Placental epithelial cell (primary cell): ENCODE measurements around the gene CTSG. TPM values are rescaled to one million over a fixed set of nuclear protein-coding genes. Genes with fewer than 3 reads are reported as not detected.

Experiments used
- total RNA-seq: library from RNA; depleted of rRNA; stranded (reverse); fragments of >200 nt; gene quantifications from 2 replicates; pipeline ENCODE4 v1.2.3, GENCODE V29; 2012

The CTSG gene, protein sequence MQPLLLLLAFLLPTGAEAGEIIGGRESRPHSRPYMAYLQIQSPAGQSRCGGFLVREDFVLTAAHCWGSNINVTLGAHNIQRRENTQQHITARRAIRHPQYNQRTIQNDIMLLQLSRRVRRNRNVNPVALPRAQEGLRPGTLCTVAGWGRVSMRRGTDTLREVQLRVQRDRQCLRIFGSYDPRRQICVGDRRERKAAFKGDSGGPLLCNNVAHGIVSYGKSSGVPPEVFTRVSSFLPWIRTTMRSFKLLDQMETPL
- not detected in 2 replicates for total RNA-seq

DNA sequence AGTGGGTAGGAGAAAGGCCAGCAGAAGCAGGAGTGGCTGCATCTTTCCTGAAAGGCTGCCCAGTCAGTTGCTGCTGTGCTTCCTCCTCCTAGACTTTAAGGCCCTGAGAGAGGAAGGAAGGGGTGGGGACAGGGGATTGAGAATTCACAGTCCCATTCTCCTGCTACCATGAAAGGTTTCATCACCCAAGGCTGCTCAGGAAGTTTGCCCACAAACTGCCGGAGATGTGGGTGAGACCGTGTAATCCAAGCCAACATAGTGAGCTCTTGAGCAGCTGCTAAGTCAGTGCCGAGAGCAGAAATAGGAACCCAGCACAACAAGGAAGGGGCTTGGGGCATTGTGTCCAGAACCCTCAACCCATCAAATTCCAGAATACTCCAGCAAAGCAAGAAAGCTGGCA, at the start of gene CTSG:
Gene CTSG, minus strand, starts transcription at position 69 of the 400 bp plus-strand sequence. Its CDS starts 27 bp downstream, at position 42.

DNA sequence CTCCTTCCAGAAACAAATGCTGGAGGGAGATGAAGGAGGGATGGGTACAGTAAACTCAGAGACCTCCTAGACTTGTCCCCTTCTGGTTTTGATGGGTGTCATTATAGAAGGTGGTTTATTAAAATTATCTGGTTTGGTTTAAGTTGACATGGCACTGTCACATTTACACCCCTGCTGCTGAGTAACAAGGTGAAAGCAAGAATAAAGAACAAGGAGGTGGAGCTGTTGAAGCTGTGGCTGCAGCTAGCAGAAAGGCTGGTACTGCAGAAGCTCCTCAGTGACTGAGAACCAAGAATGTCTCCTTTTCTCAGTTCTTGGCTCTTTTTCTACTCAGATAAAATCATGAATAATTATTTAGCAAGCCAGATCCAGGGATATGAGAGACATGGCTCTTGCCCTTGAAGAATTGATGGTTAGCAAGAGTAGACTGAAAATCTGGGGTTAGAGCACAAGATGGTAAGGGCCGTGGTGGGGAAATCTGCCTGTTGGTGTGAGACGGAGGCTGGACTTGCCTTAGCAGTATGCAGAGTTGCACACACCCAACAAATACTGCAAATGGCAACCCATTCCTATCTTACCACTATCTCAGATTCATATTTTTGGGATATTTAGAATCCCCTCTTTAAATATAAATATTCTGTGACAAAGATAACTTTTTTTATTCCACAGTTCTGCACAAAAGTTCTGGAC, 33.8 kb upstream of the CTSG start, which contains the start of gene GZMH:
Gene GZMH, minus strand, starts transcription at position 31 of the 690 bp plus-strand sequence. CDS start 72 bp downstream, outside the sequence.

Other genes starting within 250 kb of the CTSG start
- gene ADCY4, start 241.2 kb downstream of the CTSG start, total RNA-seq = 2.0 and 2.7 TPM in 2 replicates
- 7.5 and 13.0 TPM in 2 replicates for gene RIPK3, start 236.3 kb downstream of the CTSG start, total RNA-seq
- 41.8 and 59.3 TPM in 2 replicates for gene NFATC4, start 208.1 kb downstream of the CTSG start, total RNA-seq
- 116 and 153 TPM in 2 replicates for gene NYNRIN, start 177.2 kb downstream of the CTSG start, total RNA-seq
- 0.87 and 2.4 TPM in 2 replicates for gene CBLN3, start 146.6 kb downstream of the CTSG start, total RNA-seq
- 143 and 152 TPM in 2 replicates for gene KHNYN, start 146.3 kb downstream of the CTSG start, total RNA-seq
- gene SDR39U1, start 133.5 kb downstream of the CTSG start, total RNA-seq = 14.1 and 23.2 TPM in 2 replicates
- gene CMA1, start 68.0 kb downstream of the CTSG start, total RNA-seq = not detected in 2 replicates
- gene GZMH, start 33.4 kb upstream of the CTSG start, total RNA-seq = not detected in 2 replicates
- gene GZMB, start 57.9 kb upstream of the CTSG start, total RNA-seq = not detected in 2 replicates